ENCODE results near the gene BRD3OS. TPM values are rescaled to one million over a fixed set of nuclear protein-coding genes. Genes with fewer than 3 reads are reported as not detected.

BRD3OS gene
- total and polyA plus RNA-seq, 2 of the 13 experiments (the other 11 are each of a cell fraction or from before 2014, with no cell fraction given) = 4.9 to 5.7 TPM

GRCh38 chr9:133978226-133978898, 46.9 kb upstream of the BRD3OS start (continued):
- TF ChIP-seq PAXIP1 (CRISPR knock-in tag; conservative IDR thresholded peaks at IDR 0.05) = peak; percentile 94
- TF ChIP-seq KAT2B (IDR thresholded peaks at IDR 0.05; ENCODE audit: borderline replicate concordance, low read depth, low read length) = no peak
- peak; percentile 4; the same call in 1 of the 2 replicates for TF ChIP-seq ZNF790 (CRISPR knock-in tag; IDR thresholded peaks at IDR 0.05; ENCODE audit: borderline replicate concordance)
- TF ChIP-seq GABPA (IDR thresholded peaks at IDR 0.05; ENCODE audit: low read depth, low read length) = no peak
- 0 out of 2 replicates have a peak, but pooled peaks have one; percentile 11 for TF ChIP-seq GABPA (CRISPR knock-in tag; IDR thresholded peaks at IDR 0.05; ENCODE audit: low read depth)
- TF ChIP-seq, protein P1, sequence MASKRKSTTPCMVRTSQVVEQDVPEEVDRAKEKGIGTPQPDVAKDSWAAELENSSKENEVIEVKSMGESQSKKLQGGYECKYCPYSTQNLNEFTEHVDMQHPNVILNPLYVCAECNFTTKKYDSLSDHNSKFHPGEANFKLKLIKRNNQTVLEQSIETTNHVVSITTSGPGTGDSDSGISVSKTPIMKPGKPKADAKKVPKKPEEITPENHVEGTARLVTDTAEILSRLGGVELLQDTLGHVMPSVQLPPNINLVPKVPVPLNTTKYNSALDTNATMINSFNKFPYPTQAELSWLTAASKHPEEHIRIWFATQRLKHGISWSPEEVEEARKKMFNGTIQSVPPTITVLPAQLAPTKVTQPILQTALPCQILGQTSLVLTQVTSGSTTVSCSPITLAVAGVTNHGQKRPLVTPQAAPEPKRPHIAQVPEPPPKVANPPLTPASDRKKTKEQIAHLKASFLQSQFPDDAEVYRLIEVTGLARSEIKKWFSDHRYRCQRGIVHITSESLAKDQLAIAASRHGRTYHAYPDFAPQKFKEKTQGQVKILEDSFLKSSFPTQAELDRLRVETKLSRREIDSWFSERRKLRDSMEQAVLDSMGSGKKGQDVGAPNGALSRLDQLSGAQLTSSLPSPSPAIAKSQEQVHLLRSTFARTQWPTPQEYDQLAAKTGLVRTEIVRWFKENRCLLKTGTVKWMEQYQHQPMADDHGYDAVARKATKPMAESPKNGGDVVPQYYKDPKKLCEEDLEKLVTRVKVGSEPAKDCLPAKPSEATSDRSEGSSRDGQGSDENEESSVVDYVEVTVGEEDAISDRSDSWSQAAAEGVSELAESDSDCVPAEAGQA (IDR thresholded peaks at IDR 0.05; ENCODE audit: low read depth) = no peak
- TF ChIP-seq, protein P1 (CRISPR knock-in tag; IDR thresholded peaks at IDR 0.05; ENCODE audit: borderline replicate concordance) = no peak
- TF ChIP-seq HMGXB4 (CRISPR knock-in tag; IDR thresholded peaks at IDR 0.05; ENCODE audit: borderline replicate concordance in 1 of 2, low read depth in 1 of 2) = no peak
- TF ChIP-seq ZNF337 (CRISPR knock-in tag; IDR thresholded peaks at IDR 0.05; ENCODE audit: borderline replicate concordance, low read depth) = no peak
- peak; percentile 83 for TF ChIP-seq FOXP4 (CRISPR knock-in tag; IDR thresholded peaks at IDR 0.05)
- TF ChIP-seq EZH2 (conservative IDR thresholded peaks at IDR 0.05; ENCODE audit: low read depth, low read length) = no peak
- no peak for TF ChIP-seq ZBTB1 (CRISPR knock-in tag; IDR thresholded peaks at IDR 0.05; ENCODE audit: borderline replicate concordance)
- TF ChIP-seq ZBTB26 (CRISPR knock-in tag; IDR thresholded peaks at IDR 0.05; ENCODE audit: borderline replicate concordance) = no peak
